Measurements from ENCODE around the gene PRDM13.

DNA sequence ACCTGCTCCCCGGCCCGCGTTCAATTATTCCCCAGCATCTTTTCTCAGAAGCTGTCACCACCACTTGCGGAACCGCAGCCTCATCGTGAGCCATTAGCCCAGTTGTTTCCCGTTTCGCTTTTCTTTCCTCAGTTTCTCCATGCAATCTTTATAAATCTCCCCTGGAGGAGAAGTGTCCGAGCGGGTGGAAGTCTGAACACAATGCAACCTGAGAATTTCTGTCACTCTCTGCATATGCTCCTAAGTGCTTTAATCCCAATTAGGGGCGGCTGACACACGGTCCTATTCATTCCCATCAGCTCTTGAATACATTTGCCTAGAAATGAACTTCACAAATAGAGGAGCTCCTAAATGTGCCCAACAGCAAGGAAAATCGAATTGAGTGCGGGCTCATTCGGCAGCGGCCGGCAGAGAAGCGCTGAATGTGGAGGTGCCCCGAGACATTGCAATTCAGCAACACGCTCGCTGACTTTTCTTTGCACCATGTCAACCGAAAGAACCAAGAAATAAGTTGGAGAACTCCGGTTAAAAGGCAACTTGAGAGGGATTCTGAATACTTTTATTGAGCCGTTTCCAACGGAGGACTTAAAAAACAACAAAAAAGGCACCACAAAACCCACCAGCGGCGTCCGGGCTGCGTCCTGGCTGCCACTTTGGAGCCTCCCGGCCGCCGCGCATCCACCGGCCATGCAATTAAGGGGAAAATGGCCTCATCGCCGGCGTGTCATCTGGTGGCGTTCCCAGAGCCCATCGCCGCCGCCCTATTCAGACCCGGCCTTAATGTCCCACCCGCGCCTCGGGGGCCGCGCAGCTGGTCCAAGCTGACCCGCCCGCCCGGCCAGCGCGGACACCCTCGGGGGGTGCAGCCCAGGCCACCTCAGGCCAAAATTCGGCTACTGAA lies 3.9 kb upstream of the PRDM13 start:
- no peak for TF ChIP-seq ZC3H10 (CRISPR knock-in tag; IDR thresholded peaks at IDR 0.05)
- no peak for TF ChIP-seq SNAI2 (CRISPR knock-in tag; IDR thresholded peaks at IDR 0.05)
- no peak for TF ChIP-seq PATZ1 (CRISPR knock-in tag; IDR thresholded peaks at IDR 0.05; ENCODE audit: borderline replicate concordance)
- TF ChIP-seq, protein P1, sequence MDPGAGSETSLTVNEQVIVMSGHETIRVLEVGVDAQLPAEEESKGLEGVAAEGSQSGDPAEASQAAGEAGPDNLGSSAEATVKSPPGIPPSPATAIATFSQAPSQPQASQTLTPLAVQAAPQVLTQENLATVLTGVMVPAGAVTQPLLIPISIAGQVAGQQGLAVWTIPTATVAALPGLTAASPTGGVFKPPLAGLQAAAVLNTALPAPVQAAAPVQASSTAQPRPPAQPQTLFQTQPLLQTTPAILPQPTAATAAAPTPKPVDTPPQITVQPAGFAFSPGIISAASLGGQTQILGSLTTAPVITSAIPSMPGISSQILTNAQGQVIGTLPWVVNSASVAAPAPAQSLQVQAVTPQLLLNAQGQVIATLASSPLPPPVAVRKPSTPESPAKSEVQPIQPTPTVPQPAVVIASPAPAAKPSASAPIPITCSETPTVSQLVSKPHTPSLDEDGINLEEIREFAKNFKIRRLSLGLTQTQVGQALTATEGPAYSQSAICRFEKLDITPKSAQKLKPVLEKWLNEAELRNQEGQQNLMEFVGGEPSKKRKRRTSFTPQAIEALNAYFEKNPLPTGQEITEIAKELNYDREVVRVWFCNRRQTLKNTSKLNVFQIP (CRISPR knock-in tag; IDR thresholded peaks at IDR 0.05; ENCODE audit: borderline replicate concordance, low read depth): no peak
- no peak for TF ChIP-seq ZFP30 (CRISPR knock-in tag; IDR thresholded peaks at IDR 0.05)
- TF ChIP-seq ZFP3 (CRISPR knock-in tag; IDR thresholded peaks at IDR 0.05): no peak
- no peak for TF ChIP-seq ARNTL (CRISPR knock-in tag; IDR thresholded peaks at IDR 0.05; ENCODE audit: borderline replicate concordance, low read depth)
- no peak for TF ChIP-seq CREB5 (CRISPR knock-in tag; IDR thresholded peaks at IDR 0.05; ENCODE audit: low read depth)
- no peak for TF ChIP-seq GLIS3 (CRISPR knock-in tag; IDR thresholded peaks at IDR 0.05)
- TF ChIP-seq ISL1 (CRISPR knock-in tag; IDR thresholded peaks at IDR 0.05): no peak
- no peak for TF ChIP-seq OSR1 (CRISPR knock-in tag; IDR thresholded peaks at IDR 0.05)
- no peak for TF ChIP-seq ZNF70 (CRISPR knock-in tag; IDR thresholded peaks at IDR 0.05)
- TF ChIP-seq ZNF565 (CRISPR knock-in tag; conservative IDR thresholded peaks at IDR 0.05; ENCODE audit: low read depth): no peak

All from SK-N-SH treated with all-trans-retinoic acid at 6 μM for 48 hours (cell line).